ENCODE data around the gene AKR7A3.
"Not testable (repeated sequence)": the region's sequence is repeated elsewhere in the genome, so short reads cannot be mapped to it uniquely, and the experiment has no call there.

The AKR7A3 gene

DNA sequence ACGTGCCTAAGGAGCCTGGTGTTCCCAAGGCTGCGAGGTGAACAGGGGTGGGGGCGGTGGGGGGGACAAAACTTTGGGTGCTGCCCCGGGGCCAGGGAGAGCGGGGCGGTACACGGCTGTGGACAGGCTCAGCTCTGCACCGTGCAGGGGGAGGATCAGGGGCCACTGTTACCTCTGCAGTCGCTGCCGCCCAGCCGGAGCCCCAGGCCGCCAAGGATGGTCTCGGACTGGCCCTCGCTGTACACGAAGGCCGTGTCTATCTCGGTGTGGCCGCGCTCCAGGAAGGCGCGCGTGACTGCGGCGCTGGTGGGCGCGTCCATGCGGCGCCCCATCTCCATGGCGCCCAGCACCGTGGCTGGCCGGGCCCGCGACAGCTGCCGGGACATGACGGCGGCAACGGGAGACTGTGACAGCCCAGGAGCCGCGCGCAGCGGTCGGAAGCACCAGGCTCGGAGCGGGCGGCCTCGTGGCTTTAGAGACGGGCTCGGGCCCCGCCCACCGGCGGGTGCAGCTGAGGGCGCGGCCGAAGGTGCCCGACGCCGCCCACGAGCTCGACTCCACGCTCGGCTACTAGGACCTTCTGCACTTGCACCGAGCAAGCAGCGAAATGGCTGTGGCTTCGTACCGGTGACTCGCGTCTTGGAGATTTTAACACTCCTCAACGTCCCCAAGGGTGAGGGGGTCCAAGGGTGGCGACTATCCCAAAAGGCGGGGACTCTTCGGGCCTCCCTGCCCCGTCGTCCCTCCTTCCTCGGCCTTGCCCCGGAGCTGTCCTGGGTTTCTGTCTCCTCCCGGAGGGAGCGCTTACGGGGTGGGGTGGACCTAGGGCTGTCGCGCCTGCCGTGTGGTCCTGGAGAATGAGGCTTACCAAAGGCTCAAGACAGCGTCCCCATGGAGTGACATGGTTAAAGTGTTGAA lies at the start of gene AKR7A3:
Gene AKR7A3 (minus strand): TSS at position 447 of the 918 bp plus-strand sequence. CDS start 61 bp downstream, at position 386.
- DNase-seq; in situ Hi-C loops (cut with MboI; ENCODE audit: low pct_unique_long_range_greater_than_20kb, low sequenced_read_pairs): not testable (repeated sequence)

GRCh38 chr1:19338323-19338762 lies 49.8 kb upstream of the AKR7A3 start:
- in situ Hi-C loops (cut with MboI; ENCODE audit: low pct_unique_long_range_greater_than_20kb, low sequenced_read_pairs): no loop called here
- no peak for DNase-seq

DNA sequence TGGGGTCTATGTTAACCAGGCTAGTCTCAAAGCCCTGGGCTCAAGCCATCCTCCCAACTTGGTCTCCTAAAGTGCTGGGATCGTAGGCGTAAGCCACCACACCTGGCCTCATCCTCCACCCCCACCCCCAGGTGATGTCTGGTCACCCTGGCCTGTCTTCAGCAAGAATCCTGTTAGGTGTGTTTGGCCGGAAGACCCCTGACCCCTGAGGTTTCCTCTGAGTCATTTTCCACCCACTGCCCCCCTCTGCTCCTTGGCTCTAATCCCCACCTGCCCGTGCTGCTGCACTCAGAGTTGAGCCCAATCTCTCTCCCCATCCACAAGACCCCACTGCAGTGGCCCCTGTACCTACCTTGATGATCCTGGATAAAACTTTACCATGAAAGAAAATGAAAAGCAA lies 48.7 kb upstream of the AKR7A3 start:
- in situ Hi-C loops (cut with MboI; ENCODE audit: low pct_unique_long_range_greater_than_20kb, low sequenced_read_pairs): no loop called here
- no peak for DNase-seq

GRCh38 chr1:19336543-19336942 lies 48.0 kb upstream of the AKR7A3 start:
- in situ Hi-C loops (cut with MboI; ENCODE audit: low pct_unique_long_range_greater_than_20kb, low sequenced_read_pairs): no loop called here

DNA sequence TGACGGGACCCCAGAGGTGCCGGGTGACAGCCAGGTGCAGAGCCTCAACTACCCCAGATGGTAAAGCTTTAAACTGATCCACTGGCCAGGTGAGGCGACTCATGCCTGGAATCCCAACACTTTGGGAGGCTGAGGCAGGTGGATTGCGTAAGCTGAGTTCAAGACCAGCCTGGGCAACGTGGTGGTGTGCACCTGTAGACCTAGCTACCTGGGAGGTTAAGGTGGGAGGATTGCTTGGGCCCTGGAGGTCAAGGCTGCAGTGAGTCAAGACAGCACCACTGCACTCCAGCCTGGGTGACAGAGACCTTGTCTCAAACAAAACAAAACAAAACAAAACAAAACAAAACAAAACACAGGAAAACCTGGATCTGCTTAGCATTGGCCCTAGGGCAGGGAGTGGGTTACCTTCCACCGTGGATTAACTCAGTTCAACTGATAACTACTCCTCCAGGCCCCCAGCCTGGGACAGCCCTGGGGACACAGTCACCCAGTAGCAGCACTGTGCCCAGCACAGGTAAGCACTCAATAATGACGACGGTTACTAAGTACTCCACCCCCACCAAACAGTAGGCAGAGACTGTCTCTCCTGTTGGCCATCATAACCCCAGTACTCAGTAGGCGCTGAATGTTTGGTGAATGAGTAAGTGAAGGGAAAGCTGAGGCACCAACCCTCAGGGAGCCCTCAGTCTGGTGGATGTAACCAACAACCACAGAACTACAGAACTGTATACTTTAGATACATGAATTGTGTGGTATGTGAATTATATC lies 45.2 kb upstream of the AKR7A3 start:
- DNase-seq: no peak
- in situ Hi-C loops (cut with MboI; ENCODE audit: low pct_unique_long_range_greater_than_20kb, low sequenced_read_pairs): no loop called here

More at GRCh38 chr1:19336543-19336942, 48.0 kb upstream of the AKR7A3 start:
- DNase-seq: no peak

DNA sequence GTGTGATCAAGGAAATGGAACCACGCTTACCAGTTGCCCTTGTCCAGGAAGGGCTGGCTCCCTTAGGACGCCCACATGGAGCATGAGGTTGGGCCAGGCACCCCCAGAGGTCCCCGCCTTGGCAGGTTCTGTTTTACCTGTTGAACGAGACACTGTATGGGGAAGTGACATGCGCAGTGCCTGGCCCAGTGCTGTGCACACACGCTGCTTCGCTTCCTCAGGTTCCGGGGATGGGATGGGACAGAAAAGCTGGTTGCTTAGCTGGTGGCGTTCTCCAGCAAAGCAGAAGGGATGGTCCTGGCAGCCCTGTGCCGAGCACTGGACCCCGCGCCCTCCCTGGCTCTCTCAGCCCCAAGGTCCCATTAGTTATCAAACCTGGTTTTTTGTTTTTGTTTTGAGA lies 44.3 kb upstream of the AKR7A3 start:
- no peak for DNase-seq
- in situ Hi-C loops (cut with MboI; ENCODE audit: low pct_unique_long_range_greater_than_20kb, low sequenced_read_pairs): no loop called here

GRCh38 chr1:19331262-19331878 lies 42.8 kb upstream of the AKR7A3 start:
- DNase-seq: no peak
- in situ Hi-C loops (cut with MboI; ENCODE audit: low pct_unique_long_range_greater_than_20kb, low sequenced_read_pairs): no loop called here

GRCh38 chr1:19330449-19331135 lies 42.0 kb upstream of the AKR7A3 start:
- DNase-seq: no peak
- in situ Hi-C loops (cut with MboI; ENCODE audit: low pct_unique_long_range_greater_than_20kb, low sequenced_read_pairs): no loop called here

DNA sequence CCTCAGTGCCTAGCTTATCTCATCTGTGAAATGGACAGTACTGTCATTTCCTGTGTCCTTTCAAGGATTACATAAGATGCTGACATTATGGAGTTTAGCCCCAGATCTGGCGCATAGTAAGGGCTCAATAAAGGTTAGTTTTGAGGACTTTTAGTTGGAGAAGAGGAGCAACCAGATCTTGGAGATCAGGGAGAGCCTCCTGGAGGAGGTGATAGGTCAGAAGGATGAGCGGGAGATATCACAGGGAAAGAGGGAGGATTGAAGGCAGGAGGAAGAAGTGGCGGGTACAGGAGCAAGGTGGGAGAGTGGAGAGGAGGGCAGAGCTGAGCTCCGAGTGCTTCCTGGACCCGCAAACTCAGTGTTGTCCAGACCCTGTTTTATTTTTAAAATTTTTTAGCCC lies 41.0 kb upstream of the AKR7A3 start:
- in situ Hi-C loops (cut with MboI; ENCODE audit: low pct_unique_long_range_greater_than_20kb, low sequenced_read_pairs): no loop called here
- no peak for DNase-seq

GRCh38 chr1:19329188-19329587 lies 40.6 kb upstream of the AKR7A3 start:
- in situ Hi-C loops (cut with MboI; ENCODE audit: low pct_unique_long_range_greater_than_20kb, low sequenced_read_pairs): no loop called here
- no peak for DNase-seq

DNA sequence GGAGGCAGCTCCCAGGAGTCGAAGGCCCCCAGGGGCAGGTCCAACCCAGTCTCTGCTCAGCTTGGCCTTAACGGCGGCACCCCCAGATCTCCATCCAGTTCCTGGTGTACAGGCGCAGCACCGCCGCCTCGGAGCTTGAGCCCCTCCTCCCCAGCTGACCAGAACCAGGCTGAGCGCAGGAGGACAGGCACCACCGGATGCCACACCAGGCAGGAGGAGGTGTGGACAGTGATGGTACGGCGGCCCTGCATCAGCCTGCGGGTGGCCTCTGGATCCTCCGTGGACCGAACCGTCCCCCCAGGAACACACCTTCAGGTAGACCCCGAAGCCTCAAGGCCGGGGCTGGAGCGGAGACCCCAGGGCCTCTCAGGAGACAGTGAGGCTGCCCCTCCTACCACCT lies 39.9 kb upstream of the AKR7A3 start:
- DNase-seq: no peak
- in situ Hi-C loops (cut with MboI; ENCODE audit: low pct_unique_long_range_greater_than_20kb, low sequenced_read_pairs): no loop called here

- in situ Hi-C loops (cut with MboI; ENCODE audit: low pct_unique_long_range_greater_than_20kb, low sequenced_read_pairs): no loop called here
- no peak for DNase-seq
Observed at GRCh38 chr1:19327736-19328135, 39.2 kb upstream of the AKR7A3 start.

DNA sequence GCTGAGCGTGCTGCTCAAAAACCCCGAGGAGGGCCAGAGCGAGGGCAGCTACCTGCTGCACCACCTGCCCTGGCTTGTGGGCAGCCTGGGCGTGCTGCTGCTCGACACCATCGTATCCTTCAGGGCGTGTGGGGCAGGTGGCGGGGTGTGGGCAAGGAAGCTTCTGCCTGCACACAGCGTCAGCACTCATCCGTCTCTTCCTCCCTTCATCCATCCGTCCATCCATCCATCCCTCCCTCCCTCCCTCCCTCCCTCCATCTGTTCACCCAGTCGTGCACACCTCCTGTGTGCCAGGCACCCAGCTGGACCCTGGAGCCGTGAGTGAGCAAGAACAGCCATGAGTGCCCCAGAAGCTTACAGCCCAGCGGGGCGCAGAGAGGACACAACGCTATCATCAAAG lies 38.7 kb upstream of the AKR7A3 start:
- no peak for DNase-seq
- in situ Hi-C loops (cut with MboI; ENCODE audit: low pct_unique_long_range_greater_than_20kb, low sequenced_read_pairs): no loop called here

DNA sequence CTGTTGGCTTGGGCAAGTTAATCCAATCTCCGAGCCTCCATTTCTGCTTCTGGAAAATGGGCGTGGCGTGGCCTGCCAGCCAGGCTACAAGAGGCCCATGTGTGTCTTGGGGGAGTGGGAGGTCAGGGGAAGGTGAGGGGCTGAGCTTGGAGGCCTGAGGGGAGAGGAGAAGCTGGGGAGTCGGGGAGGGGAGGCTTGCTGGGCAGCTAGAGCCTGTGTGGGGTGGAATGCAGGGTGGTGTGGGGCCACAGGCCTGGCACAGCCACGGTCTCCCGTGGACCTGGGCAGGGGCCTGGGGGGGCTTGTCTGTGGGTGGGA lies 38.1 kb upstream of the AKR7A3 start:
- no peak for DNase-seq
- in situ Hi-C loops (cut with MboI; ENCODE audit: low pct_unique_long_range_greater_than_20kb, low sequenced_read_pairs): no loop called here

GRCh38 chr1:19325958-19326747 lies 37.6 kb upstream of the AKR7A3 start:
- DNase-seq: peak; percentile 84
- in situ Hi-C loops (cut with MboI; ENCODE audit: low pct_unique_long_range_greater_than_20kb, low sequenced_read_pairs): no loop called here

GRCh38 chr1:19325368-19325957 lies 36.9 kb upstream of the AKR7A3 start:
- DNase-seq: no peak
- in situ Hi-C loops (cut with MboI; ENCODE audit: low pct_unique_long_range_greater_than_20kb, low sequenced_read_pairs): no loop called here

DNA sequence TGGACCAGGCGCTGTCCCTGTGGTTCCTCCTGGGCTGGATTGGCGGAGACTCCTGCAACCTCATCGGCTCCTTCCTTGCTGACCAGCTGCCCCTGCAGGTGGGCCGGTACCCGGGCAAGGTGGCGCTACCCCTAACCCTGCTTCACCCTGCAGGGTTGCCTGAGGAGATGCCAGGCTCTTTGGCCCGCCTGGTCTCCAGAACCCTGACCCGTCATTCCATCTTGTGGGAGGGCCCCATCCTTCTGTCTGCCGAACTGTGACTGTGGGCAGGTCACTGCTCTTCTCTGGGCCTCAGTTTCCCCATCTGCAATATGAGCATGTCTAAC lies 36.1 kb upstream of the AKR7A3 start:
- no peak for DNase-seq
- in situ Hi-C loops (cut with MboI; ENCODE audit: low pct_unique_long_range_greater_than_20kb, low sequenced_read_pairs): no loop called here

GRCh38 chr1:19323987-19324664 lies 35.6 kb upstream of the AKR7A3 start:
- no peak for DNase-seq
- in situ Hi-C loops (cut with MboI; ENCODE audit: low pct_unique_long_range_greater_than_20kb, low sequenced_read_pairs): no loop called here

Data from KBM-7 (cell line).